Stomach (tissue), 4 donors: Measurements from ENCODE around the gene LRRC4C.

ENCODE experiments used
- CTCF ChIP-seq, 7 experiments: fragments of 450-650 bp in 4 of 7; fragments of 200-600 bp in 3 of 7; sonication (generic) in 3 of 7; IDR thresholded peaks; one replicate each; pipeline ENCODE4 v1.5.1; 2016 to 2019; ENCODE audit warnings: antibody characterized with exemption in 7 of 7, control low read depth in 2 of 7, mild to moderate bottlenecking in 1 of 7
- POLR2A ChIP-seq, 4 donors: fragments of 450-650 bp; IDR thresholded peaks; one replicate each; pipeline ENCODE4 v1.6.1; 2016; ENCODE audit warnings: antibody characterized with exemption in 4 of 4, control low read depth in 2 of 4, mild to moderate bottlenecking in 1 of 4, moderate library complexity in 1 of 4

GRCh38 chr11:40544162-40544561 is 915.3 kb downstream of the LRRC4C start:
- TF ChIP-seq CTCF (IDR thresholded peaks at IDR 0.05) (no peak), POLR2A (IDR thresholded peaks at IDR 0.05) (no peak)
